MV-4-11 (cell line): ENCODE measurements around the gene SPATA2.

Experiments
- DNase-seq: peaks from one replicate; lab custom pipeline; 2025; lab: John Stamatoyannopoulos, UW

The SPATA2 gene

DNA sequence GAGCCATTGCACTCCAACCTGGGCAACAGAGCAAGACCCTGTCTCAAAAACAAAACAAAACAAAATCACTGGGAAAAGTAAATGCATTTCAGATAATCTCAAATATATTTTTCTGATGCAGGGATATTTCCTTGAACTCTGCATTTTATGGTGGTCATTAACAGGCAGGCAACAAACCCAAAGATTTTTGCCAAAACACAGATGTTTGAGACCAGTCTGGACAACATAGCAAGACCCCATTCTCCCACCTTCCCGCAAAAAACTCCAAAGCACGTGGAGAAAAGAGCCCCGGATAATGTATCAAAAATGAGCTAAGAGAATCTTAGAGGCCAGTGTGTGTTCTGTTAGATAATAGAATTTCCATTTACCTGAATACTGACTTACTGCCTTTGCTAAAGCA, 58.4 kb downstream of the SPATA2 start:
- no peak for DNase-seq

DNA sequence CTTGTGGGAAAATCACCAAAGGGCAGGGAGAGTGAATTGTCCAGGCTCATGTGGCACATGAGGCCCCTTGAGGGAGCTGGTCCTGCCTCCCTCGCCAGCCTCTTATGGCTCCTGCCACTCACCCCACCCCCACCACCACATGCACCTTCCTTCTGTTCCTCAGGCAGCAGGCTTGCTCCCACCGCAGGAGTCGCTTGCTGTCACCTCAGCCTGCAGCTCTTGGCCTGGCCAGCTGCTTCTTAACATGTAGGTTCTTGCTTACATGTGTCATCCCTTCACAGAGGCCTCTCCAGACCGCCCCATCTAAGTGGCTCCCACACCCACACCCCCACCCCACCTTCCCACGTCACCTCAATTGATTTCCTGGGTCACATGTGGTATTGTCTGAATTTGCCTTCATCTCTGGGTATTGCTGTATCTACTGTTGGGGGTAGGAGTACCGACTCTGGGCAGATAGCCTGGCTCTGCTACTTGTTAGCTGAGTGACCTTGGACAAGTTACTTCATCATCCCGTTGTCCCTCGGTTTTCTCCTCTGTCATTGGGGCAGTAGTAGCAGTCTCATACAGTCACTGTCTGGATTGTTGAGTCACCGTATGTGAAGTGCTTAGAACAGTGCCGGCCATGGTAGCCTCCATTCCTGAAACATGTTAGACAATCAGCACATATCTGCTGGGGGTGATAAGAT, 61.0 kb downstream of the SPATA2 start:
- DNase-seq: no peak

DNA sequence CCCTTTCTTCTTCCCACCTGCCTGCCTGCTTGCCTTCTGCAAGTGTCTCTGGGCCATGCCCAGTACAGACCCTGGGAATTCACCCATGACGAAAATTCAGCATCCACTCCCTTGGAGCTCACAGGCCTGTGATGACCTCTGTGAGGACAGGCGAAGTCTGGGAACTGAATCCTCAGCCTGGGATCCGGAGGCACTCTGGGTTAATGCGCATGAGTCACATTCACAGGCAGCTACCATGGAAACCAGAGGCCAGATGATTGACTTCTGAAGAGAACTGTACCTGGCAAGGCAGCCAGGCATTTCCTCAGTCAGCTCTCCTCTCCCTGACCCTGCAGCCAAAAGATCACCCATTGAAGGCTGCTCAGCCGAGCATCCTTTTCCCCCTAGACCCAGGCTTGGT, 61.7 kb downstream of the SPATA2 start:
- DNase-seq: no peak
